Mesenchymal stem cell (in vitro differentiated cells and primary cell): ENCODE measurements around the gene ALPK3.

Experiments used
- DNase-seq: peaks from one replicate; pipeline ENCODE4 v3.0.0-alpha.2; 2013
- H2AFZ ChIP-seq: one replicate; pipeline ENCODE4 v1.6.1; 2013; ENCODE audit warnings: low read depth, mild to moderate bottlenecking, control low read depth, inconsistent platforms, low read length, moderate library complexity
- H2AK5ac ChIP-seq: 2 replicates; pipeline ENCODE4 v1.6.1; 2013; ENCODE audit warnings: low read length, moderate library complexity, mild to moderate bottlenecking, inconsistent platforms; ENCODE audit not compliant: severe bottlenecking
- H2BK120ac ChIP-seq: one replicate; pipeline ENCODE4 v1.6.1; 2013; ENCODE audit warnings: low read depth, mild to moderate bottlenecking, inconsistent platforms, low read length, moderate library complexity
- H2BK12ac ChIP-seq, 2 experiments: one replicate each; pipeline ENCODE4 v1.6.1; 2013; ENCODE audit warnings: inconsistent platforms in 2 of 2, low read length in 2 of 2, mild to moderate bottlenecking in 2 of 2, moderate library complexity in 2 of 2, control low read depth in 1 of 2
- H2BK15ac ChIP-seq: one replicate; pipeline ENCODE4 v1.6.1; 2013; ENCODE audit warnings: mild to moderate bottlenecking, low read depth, inconsistent platforms; ENCODE audit not compliant: poor library complexity, severe bottlenecking
- H2BK5ac ChIP-seq: 2 replicates; pipeline ENCODE4 v1.6.1; 2013; ENCODE audit warnings: low read depth, mild to moderate bottlenecking, low read length, control low read depth, inconsistent platforms; ENCODE audit not compliant: poor library complexity, severe bottlenecking
- H3K14ac ChIP-seq, 2 experiments: one replicate each; pipeline ENCODE4 v1.6.1; 2013; ENCODE audit warnings: inconsistent platforms in 2 of 2, low read length in 2 of 2, control low read depth in 1 of 2, mild to moderate bottlenecking in 1 of 2, moderate library complexity in 1 of 2
- H3K18ac ChIP-seq, 2 experiments: one replicate each; pipeline ENCODE4 v1.6.1; 2013; ENCODE audit warnings: inconsistent platforms in 2 of 2, low read length in 2 of 2, control low read depth in 1 of 2, low read depth in 1 of 2, mild to moderate bottlenecking in 1 of 2
- H3K23ac ChIP-seq, 2 experiments: one replicate each; pipeline ENCODE4 v1.6.1; 2013; ENCODE audit warnings: inconsistent platforms in 2 of 2, low read length in 2 of 2, mild to moderate bottlenecking in 2 of 2, moderate library complexity in 2 of 2, control low read depth in 1 of 2
- H3K27ac ChIP-seq: 2 replicates; pipeline ENCODE4 v1.5.1; 2013; ENCODE audit warnings: mild to moderate bottlenecking, moderate library complexity, low read length, control low read depth, inconsistent platforms; ENCODE audit not compliant: poor library complexity, severe bottlenecking
- H3K27me3 ChIP-seq, 2 experiments: 2 replicates each; pipeline versions ENCODE4 v1.6.1 to v1.7.0; 2013; ENCODE audit warnings: low read length in 2 of 2, mild to moderate bottlenecking in 2 of 2, moderate library complexity in 2 of 2, control low read depth in 1 of 2, inconsistent platforms in 1 of 2; ENCODE audit not compliant: control insufficient read depth in 1 of 2, insufficient read depth in 1 of 2
- H3K36me3 ChIP-seq, 2 experiments: 2 replicates each; pipeline versions ENCODE4 v1.6.1 to v1.7.0; 2013; ENCODE audit warnings: low read length in 2 of 2, control low read depth in 1 of 2, inconsistent platforms in 1 of 2, low read depth in 1 of 2, mild to moderate bottlenecking in 1 of 2; ENCODE audit not compliant: insufficient read depth in 2 of 2, control insufficient read depth in 1 of 2
- H3K4ac ChIP-seq, 2 experiments: one replicate each; pipeline ENCODE4 v1.6.1; 2013; ENCODE audit warnings: inconsistent platforms in 2 of 2, low read length in 2 of 2, mild to moderate bottlenecking in 2 of 2, moderate library complexity in 2 of 2, control low read depth in 1 of 2, low read depth in 1 of 2
- H3K4me1 ChIP-seq: 2 replicates; pipeline ENCODE4 v1.6.1; 2013; ENCODE audit warnings: low read depth, low read length, control low read depth; ENCODE audit not compliant: control insufficient read depth, insufficient read depth
- H3K4me2 ChIP-seq: 2 replicates; pipeline ENCODE4 v1.6.1; 2013; ENCODE audit warnings: low read length, mild to moderate bottlenecking, inconsistent platforms; ENCODE audit not compliant: poor library complexity, severe bottlenecking
- H3K4me3 ChIP-seq, 2 experiments: 2 replicates each; pipeline versions ENCODE4 v1.5.1 to v1.7.0; 2013; ENCODE audit warnings: low read length in 2 of 2, mild to moderate bottlenecking in 2 of 2, control low read depth in 1 of 2, low read depth in 1 of 2; ENCODE audit not compliant: insufficient read depth in 1 of 2
- H3K79me1 ChIP-seq: replicated peaks from 2 replicates; pipeline ENCODE4 v1.6.1; 2013; ENCODE audit warnings: mild to moderate bottlenecking, control low read depth, low read length, inconsistent platforms; ENCODE audit not compliant: poor library complexity, severe bottlenecking
- H3K9ac ChIP-seq: 2 replicates; pipeline ENCODE4 v1.7.0; 2013; ENCODE audit warnings: mild to moderate bottlenecking, low read length, moderate library complexity
- H3K9me3 ChIP-seq: 2 replicates; pipeline ENCODE4 v1.7.0; 2013; ENCODE audit warnings: mild to moderate bottlenecking, low read length; ENCODE audit not compliant: control insufficient read depth
- H4K8ac ChIP-seq: one replicate; pipeline ENCODE4 v1.6.1; 2013; ENCODE audit warnings: inconsistent platforms, mild to moderate bottlenecking, low read length, moderate library complexity
- H4K91ac ChIP-seq: one replicate; pipeline ENCODE4 v1.6.1; 2013; ENCODE audit warnings: mild to moderate bottlenecking, low read length, inconsistent platforms
- WGBS: methylation state at CpG from one replicate; pipeline ENCODE4 v1.1.7; 2013; ENCODE audit warnings: mixed read lengths; 5-methylcytosine and 5-hydroxymethylcytosine counted together

ALPK3 gene

GRCh38 chr15:84868037-84868880 is 51.1 kb downstream of the ALPK3 start:
- Histone ChIP-seq H3K4me3 (no peak overlapping the region), H2AK5ac (no peak overlapping the region), H2BK120ac (no peak overlapping the region), H3K9me3 (no peaks in the 10 kb centered on the region), H3K4me2 (no peak overlapping the region), H3K4ac (no peak overlapping the region), H3K27me3 (peaks cover 0 to 15% of the 10 kb centered on the region in 2 experiments), H3K23ac (no peak overlapping the region), H3K36me3 (peaks cover 0 to 5% of the 10 kb centered on the region in 2 experiments), H3K27ac (no peak overlapping the region), H2BK15ac (no peak overlapping the region), H2BK5ac (no peak overlapping the region), H3K9ac (no peak overlapping the region), H3K18ac (no peak overlapping the region), H3K79me1 (no peaks in the 10 kb centered on the region), H4K8ac (no peak overlapping the region), H2AFZ (no peak overlapping the region), H3K14ac (no peak overlapping the region), H3K4me1 (peaks cover 2% of the 10 kb centered on the region), H4K91ac (no peak overlapping the region), H2BK12ac (no peak overlapping the region)
- DNase-seq: no peak
- 87% methylated on average over 12 of the region's 12 CpGs for WGBS

DNA sequence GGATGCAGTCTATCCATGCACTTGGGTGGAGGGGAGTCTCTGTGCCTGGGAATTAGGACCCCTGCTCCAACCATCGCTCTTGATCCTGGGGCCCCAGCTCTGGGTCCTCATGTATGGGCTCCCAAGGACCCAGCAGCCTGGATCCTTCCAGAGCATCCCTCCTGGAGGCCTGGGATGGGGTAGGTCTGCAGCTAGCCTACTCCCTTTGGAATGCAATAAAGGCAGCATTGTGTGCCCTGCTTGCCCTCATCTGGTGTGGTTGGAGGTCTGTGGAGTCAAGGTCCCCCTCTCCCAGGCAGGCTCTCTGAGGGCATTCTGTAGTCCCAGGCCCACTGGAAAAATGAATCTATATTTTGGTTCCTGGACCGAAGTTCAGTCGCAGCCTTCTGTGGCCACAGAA is 52.4 kb downstream of the ALPK3 start:
- no peak overlapping the region for H3K4me3 ChIP-seq
- no peak overlapping the region for H4K91ac ChIP-seq
- peaks cover 0 to 5% of the 10 kb centered on the region in 2 experiments for H3K36me3 ChIP-seq
- no peak overlapping the region for H2BK5ac ChIP-seq
- no peak overlapping the region for H2AFZ ChIP-seq
- 94% methylated on average over 3 of the region's 3 CpGs for WGBS
- H3K4me2 ChIP-seq: no peak overlapping the region
- no peak overlapping the region for H3K18ac ChIP-seq
- H2BK120ac ChIP-seq: no peak overlapping the region
- no peak overlapping the region for H4K8ac ChIP-seq
- H3K27me3 ChIP-seq: peaks cover 0 to 15% of the 10 kb centered on the region in 2 experiments
- H3K9ac ChIP-seq: no peak overlapping the region
- no peak overlapping the region for H3K27ac ChIP-seq
- H2BK15ac ChIP-seq: no peak overlapping the region
- no peak overlapping the region for H3K23ac ChIP-seq
- H3K4me1 ChIP-seq: no peaks in the 10 kb centered on the region
- no peak for DNase-seq
- H2AK5ac ChIP-seq: no peak overlapping the region
- no peak overlapping the region for H3K4ac ChIP-seq
- H3K79me1 ChIP-seq: no peaks in the 10 kb centered on the region
- no peak overlapping the region for H3K14ac ChIP-seq
- no peak overlapping the region for H2BK12ac ChIP-seq
- H3K9me3 ChIP-seq: no peaks in the 10 kb centered on the region

DNA sequence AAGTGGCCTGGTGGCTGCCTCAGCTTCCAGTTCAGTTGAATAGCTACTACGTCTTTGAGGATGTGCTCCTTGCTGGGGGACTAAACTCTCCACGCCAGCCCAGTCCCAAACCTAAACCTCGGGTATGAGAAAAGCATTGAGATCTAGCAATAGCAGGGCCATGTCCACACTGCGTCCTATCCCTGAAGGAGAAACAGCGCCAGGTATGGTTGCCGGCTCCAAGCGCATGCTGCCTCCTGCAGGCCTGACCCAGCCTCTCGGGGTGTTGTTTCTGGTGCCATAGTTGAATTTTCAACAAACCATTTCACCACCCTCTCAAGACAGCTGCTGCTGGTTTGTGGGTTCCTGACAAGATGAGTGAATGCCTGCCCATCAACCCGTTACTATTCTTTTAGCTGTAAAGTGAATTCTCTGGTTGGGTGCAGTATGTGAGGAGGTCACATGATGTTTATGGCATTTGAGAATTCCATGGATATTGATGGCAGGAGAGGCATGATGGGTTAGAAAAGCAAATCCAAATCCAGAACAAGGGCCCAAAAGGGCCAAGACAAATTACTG is 54.4 kb downstream of the ALPK3 start:
- Histone ChIP-seq H3K4me2 (no peak overlapping the region), H2AK5ac (no peak overlapping the region), H3K27me3 (peaks cover 3 to 13% of the 10 kb centered on the region in 2 experiments), H3K79me1 (no peaks in the 10 kb centered on the region), H4K91ac (no peak overlapping the region), H2BK120ac (no peak overlapping the region), H3K27ac (no peak overlapping the region), H3K4me1 (no peaks in the 10 kb centered on the region), H3K14ac (no peak overlapping the region), H3K4ac (no peak overlapping the region), H3K23ac (no peak overlapping the region), H3K36me3 (peaks cover 0 to 5% of the 10 kb centered on the region in 2 experiments), H3K4me3 (no peak overlapping the region), H3K18ac (no peak overlapping the region), H2BK12ac (no peak overlapping the region), H2AFZ (no peak overlapping the region), H3K9ac (no peak overlapping the region), H2BK15ac (no peak overlapping the region), H4K8ac (no peak overlapping the region), H2BK5ac (no peak overlapping the region), H3K9me3 (no peaks in the 10 kb centered on the region)
- no peak for DNase-seq
- WGBS: 96% methylated on average over 9 of the region's 9 CpGs

GRCh38 chr15:84872009-84872910 is 55.1 kb downstream of the ALPK3 start:
- no peaks in the 10 kb centered on the region for H3K4me1 ChIP-seq
- H3K4me3 ChIP-seq: no peak overlapping the region
- H3K36me3 ChIP-seq: peaks cover 0 to 5% of the 10 kb centered on the region in 2 experiments
- no peak overlapping the region for H3K4ac ChIP-seq
- no peak for DNase-seq
- H3K27me3 ChIP-seq: peaks cover 3 to 11% of the 10 kb centered on the region in 2 experiments
- no peak overlapping the region for H2BK5ac ChIP-seq
- H3K9me3 ChIP-seq: no peaks in the 10 kb centered on the region
- H3K79me1 ChIP-seq: no peaks in the 10 kb centered on the region
- H3K4me2 ChIP-seq: no peak overlapping the region
- H3K9ac ChIP-seq: no peak overlapping the region
- no peak overlapping the region for H2AK5ac ChIP-seq
- 87% methylated on average over 16 of the region's 17 CpGs for WGBS
- no peak overlapping the region for H3K18ac ChIP-seq
- no peak overlapping the region for H2BK120ac ChIP-seq
- no peak overlapping the region for H2BK12ac ChIP-seq
- no peak overlapping the region for H3K27ac ChIP-seq
- no peak overlapping the region for H3K14ac ChIP-seq
- H2BK15ac ChIP-seq: no peak overlapping the region
- H4K8ac ChIP-seq: no peak overlapping the region
- no peak overlapping the region for H2AFZ ChIP-seq
- H4K91ac ChIP-seq: no peak overlapping the region
- H3K23ac ChIP-seq: no peak overlapping the region
